H1 (cell line): ENCODE data around the gene ADORA1. TPM values are rescaled to one million over a fixed set of nuclear protein-coding genes. Genes with fewer than 3 reads are reported as not detected.

Experiments used
- CTCF ChIA-PET: fragments of 300-600 bp; sonication (Branson Sonifier 250); formaldehyde crosslinking; loops from one replicate; lab custom pipeline; 2021; ENCODE audit not compliant: partially characterized antibody; lab: Charles Lee
- POLR2A ChIA-PET: fragments of 300-600 bp; sonication (Branson Sonifier 250); formaldehyde crosslinking; loops from one replicate; lab custom pipeline; 2021; ENCODE audit warnings: inconsistent platforms; ENCODE audit not compliant: partially characterized antibody; lab: Charles Lee
- DNase-seq, 2 experiments: peaks; one replicate each; pipeline versions ENCODE4 v3.0.0 to v3.0.0-alpha.2; 2010 to 2022; ENCODE audit warnings: low spot score in 2 of 2, low read depth in 1 of 2, mixed read lengths in 1 of 2
- FAIRE-seq: peaks from 2 replicates; lab custom pipeline; 2011; peaks lifted over from hg19 to GRCh38; lab: Jason Lieb, UNC
- H2AFZ ChIP-seq: 2 replicates; pipeline ENCODE4 v1.8.1; 2012; ENCODE audit warnings: low read length, inconsistent platforms
- H2AK5ac ChIP-seq: 2 replicates; pipeline ENCODE4 v1.6.1; 2013; ENCODE audit warnings: low read depth, low read length
- H2BK120ac ChIP-seq: replicated peaks from 2 replicates; pipeline ENCODE3; 2013; ENCODE audit warnings: low read depth, low read length, inconsistent platforms
- H2BK12ac ChIP-seq: 2 replicates; pipeline ENCODE4 v1.6.1; 2013; ENCODE audit warnings: low read depth, low read length
- H2BK15ac ChIP-seq: 2 replicates; pipeline ENCODE4 v1.6.1; 2013; ENCODE audit warnings: low read length
- H2BK20ac ChIP-seq: 2 replicates; pipeline ENCODE4 v1.6.1; 2013; ENCODE audit warnings: low read length
- H2BK5ac ChIP-seq: 2 replicates; pipeline ENCODE4 v1.6.1; 2013; ENCODE audit warnings: low read depth, low read length
- H3K14ac ChIP-seq: 2 replicates; pipeline ENCODE4 v1.6.1; 2013; ENCODE audit warnings: inconsistent platforms; ENCODE audit not compliant: insufficient read length
- H3K18ac ChIP-seq: 2 replicates; pipeline ENCODE4 v1.6.1; 2013; ENCODE audit warnings: low read length; ENCODE audit errors: extremely low read depth
- H3K23ac ChIP-seq: 2 replicates; pipeline ENCODE4 v1.6.1; 2013; ENCODE audit warnings: inconsistent platforms; ENCODE audit not compliant: insufficient read length
- H3K23me2 ChIP-seq: 2 replicates; pipeline ENCODE4 v1.6.1; 2013; ENCODE audit warnings: low read depth, low read length
- H3K27ac ChIP-seq: 2 replicates; pipeline ENCODE4 v1.6.1; 2011; ENCODE audit warnings: low read depth, low read length, inconsistent platforms
- H3K27me3 ChIP-seq, 4 experiments: replicated peaks in 1 of 4; 1 replicate in 1 of 4; 2 replicates in 3 of 4; pipeline versions ENCODE4 v1.6.1 to v1.8.1; 2011 to 2013; ENCODE audit warnings: low read length in 3 of 4, mild to moderate bottlenecking in 3 of 4, inconsistent platforms in 2 of 4, mixed read lengths in 2 of 4, moderate library complexity in 1 of 4; ENCODE audit not compliant: control insufficient read depth in 3 of 4, insufficient read depth in 3 of 4; ENCODE audit errors: extremely low read depth in 1 of 4
- H3K36me3 ChIP-seq, 4 experiments: 2 replicates each; pipeline versions ENCODE4 v1.6.1 to v1.8.1; 2011 to 2013; ENCODE audit warnings: mild to moderate bottlenecking in 4 of 4, low read length in 3 of 4, moderate library complexity in 2 of 4, control low read depth in 1 of 4, inconsistent platforms in 1 of 4; ENCODE audit not compliant: insufficient read depth in 4 of 4, control insufficient read depth in 2 of 4
- H3K4ac ChIP-seq: replicated peaks from 2 replicates; pipeline ENCODE3; 2013; ENCODE audit warnings: low read length, low read depth, mixed read lengths, inconsistent platforms; ENCODE audit not compliant: insufficient read length
- H3K4me1 ChIP-seq, 4 experiments: replicated peaks in 1 of 4; 1 replicate in 1 of 4; 2 replicates in 3 of 4; pipeline versions ENCODE4 v1.6.1 to v1.8.1; 2011 to 2013; ENCODE audit warnings: low read length in 3 of 4, inconsistent platforms in 2 of 4, mixed read lengths in 1 of 4; ENCODE audit not compliant: insufficient read depth in 4 of 4, control insufficient read depth in 3 of 4
- H3K4me2 ChIP-seq, 2 experiments: 2 replicates each; pipeline versions ENCODE4 v1.6.1 to v1.8.1; 2011 to 2013; ENCODE audit warnings: low read depth in 2 of 2, low read length in 2 of 2, control low read depth in 1 of 2, inconsistent platforms in 1 of 2, mild to moderate bottlenecking in 1 of 2; ENCODE audit not compliant: insufficient read depth in 1 of 2
- H3K4me3 ChIP-seq, 4 experiments: fragments of 200-600, 300-600 bp in 1 of 4; sonication (generic), shearing (Covaris generic), sonication (Bioruptor Twin) in 1 of 4; 2 replicates each; pipeline versions ENCODE4 v1.5.1 to v1.8.1; 2011 to 2016; ENCODE audit warnings: low read length in 4 of 4, low read depth in 3 of 4, control low read depth in 2 of 4, inconsistent platforms in 2 of 4, mild to moderate bottlenecking in 2 of 4, mixed read lengths in 1 of 4, moderate library complexity in 1 of 4; ENCODE audit not compliant: insufficient read depth in 2 of 4; ENCODE audit errors: extremely low read depth in 1 of 4
- H3K56ac ChIP-seq: replicated peaks from 2 replicates; pipeline ENCODE3; 2013; ENCODE audit warnings: low read depth, mild to moderate bottlenecking, mixed read lengths, low read length, inconsistent platforms; ENCODE audit not compliant: insufficient read length
- H3K79me1 ChIP-seq: 2 replicates; pipeline ENCODE4 v1.6.1; 2013; ENCODE audit warnings: low read depth, low read length, control low read depth
- H3K79me2 ChIP-seq, 2 experiments: 2 replicates each; pipeline versions ENCODE4 v1.6.1 to v1.8.1; 2012 to 2013; ENCODE audit warnings: low read length in 2 of 2, mild to moderate bottlenecking in 2 of 2, inconsistent platforms in 1 of 2; ENCODE audit not compliant: insufficient read depth in 2 of 2, control insufficient read depth in 1 of 2
- H3K9ac ChIP-seq, 4 experiments: replicated peaks in 1 of 4; 1 replicate in 1 of 4; 2 replicates in 3 of 4; pipeline versions ENCODE4 v1.6.1 to v1.8.1; 2011 to 2013; ENCODE audit warnings: low read depth in 3 of 4, low read length in 3 of 4, control low read depth in 2 of 4, mild to moderate bottlenecking in 2 of 4, moderate library complexity in 2 of 4, inconsistent platforms in 1 of 4; ENCODE audit errors: extremely low read depth in 1 of 4
- H3K9me3 ChIP-seq, 2 experiments: 2 replicates each; pipeline versions ENCODE4 v1.6.1 to v1.8.1; 2012 to 2013; ENCODE audit warnings: mild to moderate bottlenecking in 2 of 2, moderate library complexity in 2 of 2, control low read depth in 1 of 2, inconsistent platforms in 1 of 2, low read depth in 1 of 2, low read length in 1 of 2, mixed read lengths in 1 of 2; ENCODE audit not compliant: insufficient read depth in 2 of 2
- H4K20me1 ChIP-seq, 2 experiments: replicated peaks in 1 of 2; 2 replicates each; pipeline versions ENCODE3 to v1.8.1; 2011 to 2013; ENCODE audit warnings: inconsistent platforms in 2 of 2, low read length in 2 of 2, mild to moderate bottlenecking in 1 of 2; ENCODE audit not compliant: insufficient read depth in 2 of 2, control insufficient read depth in 1 of 2
- H4K5ac ChIP-seq: 2 replicates; pipeline ENCODE4 v1.6.1; 2013; ENCODE audit warnings: low read length, low read depth, mixed read lengths, inconsistent platforms; ENCODE audit not compliant: insufficient read length
- H4K8ac ChIP-seq: 2 replicates; pipeline ENCODE4 v1.8.0; 2013; ENCODE audit warnings: mild to moderate bottlenecking, moderate library complexity, low read length, inconsistent platforms; ENCODE audit not compliant: insufficient read depth; ENCODE audit errors: extremely low read depth
- H4K91ac ChIP-seq: replicated peaks from 2 replicates; pipeline ENCODE3; 2013; ENCODE audit warnings: low read length, mixed read lengths, inconsistent platforms; ENCODE audit not compliant: insufficient read length
- TBP ChIP-seq: IDR thresholded peaks from 2 replicates; pipeline ENCODE4 v1.6.1; 2011; ENCODE audit warnings: low read depth, low read length, improper control_type of control experiment
- WGBS, 2 experiments: shearing (Covaris generic) in 1 of 2; methylation state at CpG; one replicate each; pipeline versions ENCODE4 v1.1.6 to v1.1.7; 2013 to 2015; ENCODE audit warnings: low lambda C conversion rate in 2 of 2, mixed read lengths in 2 of 2, inconsistent platforms in 1 of 2, low coverage in 1 of 2, missing lambda C conversion rate in 1 of 2; ENCODE audit not compliant: insufficient replicate concordance in 2 of 2, insufficient coverage in 1 of 2, insufficient read length in 1 of 2; ENCODE audit errors: extremely low coverage in 1 of 2, missing lambda C conversion rate in 1 of 2; 5-methylcytosine and 5-hydroxymethylcytosine counted together
- polyA plus RNA-seq, 7 experiments: library from polyadenylated mRNA; depleted of rRNA in 3 of 7; stranded (reverse) in 5 of 7; unstranded in 2 of 7; fragments of >200 nt in 5 of 7; fragments of 200-250 nt in 2 of 7; gene quantifications; 1 replicate in 5 of 7; 2 replicates in 1 of 7; 4 replicates in 1 of 7; pipeline versions ENCODE4 v1.2.1 to v1.2.3, GENCODE V29; 2011 to 2013; ENCODE audit warnings: missing spikeins in 2 of 7, mixed read lengths in 2 of 7
- total RNA-seq: library from RNA; stranded (reverse); fragmentation: NEBNext Ultra II Directional; extraction: Animal tissue kit (Norgen Biotek cat#: 25700); gene quantifications from 2 replicates; pipeline ENCODE4 v1.2.1, GENCODE V29; 2021

Gene ADORA1
- total and polyA plus RNA-seq, 2 of the 8 experiments (the other 6 are each of a cell fraction or from before 2014, with no cell fraction given): 3.3 to 6.7 TPM

DNA sequence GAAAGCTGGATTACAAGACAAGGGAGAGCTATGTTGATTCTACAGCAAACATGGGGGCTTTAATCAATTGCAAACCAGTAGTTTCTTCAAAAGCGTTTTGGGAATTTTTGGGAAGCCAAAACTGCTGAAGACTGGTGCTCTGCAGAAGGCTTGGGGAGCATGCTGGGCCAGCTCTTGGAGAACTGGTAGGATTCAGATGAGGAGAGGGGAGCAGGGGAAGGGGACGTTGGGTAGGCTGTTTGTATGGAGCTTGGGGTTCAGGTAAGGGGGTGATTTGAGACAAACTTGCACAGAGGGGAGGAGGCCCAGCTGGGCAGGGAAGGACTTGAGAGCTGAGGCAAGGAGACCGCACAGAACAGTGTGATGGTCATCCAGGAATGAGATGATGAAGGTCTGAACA lies 39.1 kb upstream of the ADORA1 start:
- H2BK5ac ChIP-seq: no peak overlapping the region
- H3K79me2 ChIP-seq: no peaks in the 10 kb centered on the region
- no peak for DNase-seq
- H3K4ac ChIP-seq: no peak overlapping the region
- H3K79me1 ChIP-seq: no peaks in the 10 kb centered on the region
- no peak overlapping the region for H3K9ac ChIP-seq
- no peak overlapping the region for H2AFZ ChIP-seq
- no peak overlapping the region for H4K5ac ChIP-seq
- ChIA-PET POLR2A (no interaction called here), CTCF (interaction anchor here (0.8 to 16.4 kb wide), 10 partner anchors 11 to 1141 kb away, joined by 3 to 275 read pairs (median 72); partner anchors contain the start of genes ADORA1 and MYBPH)
- no peak overlapping the region for H3K27ac ChIP-seq
- H3K9me3 ChIP-seq: no peaks in the 10 kb centered on the region
- H3K14ac ChIP-seq: no peak overlapping the region
- H3K27me3 ChIP-seq: 0 out of 7 replicates have a peak, but pooled peaks cover 0 to 2% (median 0%) of the 10 kb centered on the region in 4 experiments
- H2BK120ac ChIP-seq: no peak overlapping the region
- H2BK15ac ChIP-seq: no peak overlapping the region
- no peak overlapping the region for H3K18ac ChIP-seq
- FAIRE-seq: no peak
- H2AK5ac ChIP-seq: no peak overlapping the region
- WGBS, 2 experiments: 95% methylated on average over 3 of the region's 3 CpGs; no CpG with 5 or more reads in 1 of the 2 experiments
- no peaks in the 10 kb centered on the region for H4K20me1 ChIP-seq
- H3K36me3 ChIP-seq: no peaks in the 10 kb centered on the region
- H3K23ac ChIP-seq: no peak overlapping the region
- H2BK20ac ChIP-seq: 0 out of 2 replicates have a peak overlapping the region, but pooled peaks have one; percentile 84
- H4K91ac ChIP-seq: no peak overlapping the region
- no peak overlapping the region for H3K4me3 ChIP-seq
- H4K8ac ChIP-seq: no peak overlapping the region
- H3K4me2 ChIP-seq: no peak overlapping the region
- peaks cover 1% of the 10 kb centered on the region; the same call in 1 of the 2 replicates for H3K23me2 ChIP-seq
- H3K56ac ChIP-seq: no peak overlapping the region
- 0 out of 2 replicates have a peak overlapping the region, but pooled peaks have one; percentile 52 for H2BK12ac ChIP-seq
- peaks cover 0 to 3% (median 0%) of the 10 kb centered on the region in 4 experiments; a peak in 1 of 7 replicates for H3K4me1 ChIP-seq
- TF ChIP-seq TBP: no peak
